ENCODE results near the gene STARD4. TPM values are rescaled to one million over a fixed set of nuclear protein-coding genes. Genes with fewer than 3 reads are reported as not detected.
A peak's percentile ranks its signal among the peaks of the same experiment; 100 is the strongest.

Gene STARD4
- 149 and 163 TPM in 2 replicates for total RNA-seq

- Mint-ChIP-seq H3K4me3 (peak within 1 kb of the TSS; percentile 88), H3K9me3 (no peaks in the 10 kb centered on the region), H3K36me3 (ENCODE audit: low read depth) (peaks cover 29% of the 10 kb centered on the region), H3K4me1 (ENCODE audit: low read depth) (peaks cover 61% of the 10 kb centered on the region), H3K27ac (peak within 1 kb of the TSS; percentile 99), H3K27me3 (ENCODE audit: insufficient read depth) (no peaks in the 10 kb centered on the region)
- intact Hi-C loops (cut with micrococcal nuclease), result loop anchor here (1.0 to 5.0 kb wide), 14 partner anchors 14 to 775 kb away; partner anchors contain the start of genes CAMK4, NREP, SLC25A46 and WDR36
- DNase-seq (ENCODE audit: low spot score), result peak; percentile 94
These were observed at the start of gene STARD4 for GRCh38 chr5:111512375-111513130. Gene STARD4, minus strand, starts transcription at chr5:111512535. Its CDS starts 5,102 bp downstream, at chr5:111507433.

GRCh38 chr5:111559680-111560079, 47.3 kb upstream of the STARD4 start:
- no peak for DNase-seq (ENCODE audit: low spot score)
- no peaks in the 10 kb centered on the region for H3K4me1 Mint-ChIP-seq (ENCODE audit: low read depth)
- intact Hi-C loops (cut with micrococcal nuclease), result loop anchor here (10.0 kb wide), 1 partner anchor 445 kb away; no protein-coding TSS in a partner anchor
- no peak overlapping the region for H3K4me3 Mint-ChIP-seq
- no peak overlapping the region for H3K27ac Mint-ChIP-seq
- no peaks in the 10 kb centered on the region for H3K9me3 Mint-ChIP-seq
- no peaks in the 10 kb centered on the region for H3K36me3 Mint-ChIP-seq (ENCODE audit: low read depth)
- peaks cover 12% of the 10 kb centered on the region for H3K27me3 Mint-ChIP-seq (ENCODE audit: insufficient read depth)

GRCh38 chr5:111557686-111558085, 45.4 kb upstream of the STARD4 start:
- peaks cover 15% of the 10 kb centered on the region for H3K4me1 Mint-ChIP-seq (ENCODE audit: low read depth)

GRCh38 chr5:111557111-111557510, 44.8 kb upstream of the STARD4 start:
- intact Hi-C loops (cut with micrococcal nuclease), result loop anchor here (10.0 kb wide), 1 partner anchor 448 kb away; no protein-coding TSS in a partner anchor
- peaks cover 4% of the 10 kb centered on the region for H3K36me3 Mint-ChIP-seq (ENCODE audit: low read depth)
- peaks cover 12% of the 10 kb centered on the region for H3K27me3 Mint-ChIP-seq (ENCODE audit: insufficient read depth)
- H3K27ac Mint-ChIP-seq, result no peak overlapping the region
- no peak for DNase-seq (ENCODE audit: low spot score)
- H3K9me3 Mint-ChIP-seq, result peaks cover 5% of the 10 kb centered on the region
- H3K4me3 Mint-ChIP-seq, result no peak overlapping the region
- H3K4me1 Mint-ChIP-seq (ENCODE audit: low read depth), result peaks cover 21% of the 10 kb centered on the region

More at GRCh38 chr5:111557686-111558085, 45.4 kb upstream of the STARD4 start:
- Mint-ChIP-seq H3K27me3 (ENCODE audit: insufficient read depth) (peaks cover 12% of the 10 kb centered on the region), H3K4me3 (no peak overlapping the region), H3K27ac (no peak overlapping the region), H3K9me3 (peaks cover 5% of the 10 kb centered on the region), H3K36me3 (ENCODE audit: low read depth) (peaks cover 4% of the 10 kb centered on the region)
- DNase-seq (ENCODE audit: low spot score), result no peak
- intact Hi-C loops (cut with micrococcal nuclease), result loop anchor here (10.0 kb wide), 1 partner anchor 447 kb away; no protein-coding TSS in a partner anchor

GRCh38 chr5:111556501-111556900, 44.2 kb upstream of the STARD4 start:
- no peak for DNase-seq (ENCODE audit: low spot score)
- intact Hi-C loops (cut with micrococcal nuclease), result loop anchor here (10.0 kb wide), 1 partner anchor 448 kb away; no protein-coding TSS in a partner anchor
- Mint-ChIP-seq H3K36me3 (ENCODE audit: low read depth) (peaks cover 4% of the 10 kb centered on the region), H3K4me1 (ENCODE audit: low read depth) (peaks cover 27% of the 10 kb centered on the region), H3K4me3 (no peak overlapping the region), H3K9me3 (peaks cover 5% of the 10 kb centered on the region), H3K27ac (no peak overlapping the region), H3K27me3 (ENCODE audit: insufficient read depth) (peaks cover 12% of the 10 kb centered on the region)

GRCh38 chr5:111555760-111556159, 43.4 kb upstream of the STARD4 start:
- no peak overlapping the region for H3K4me3 Mint-ChIP-seq
- intact Hi-C loops (cut with micrococcal nuclease), result loop anchor here (10.0 kb wide), 1 partner anchor 449 kb away; no protein-coding TSS in a partner anchor
- peaks cover 4% of the 10 kb centered on the region for H3K36me3 Mint-ChIP-seq (ENCODE audit: low read depth)
- peaks cover 5% of the 10 kb centered on the region for H3K9me3 Mint-ChIP-seq
- H3K27ac Mint-ChIP-seq, result no peak overlapping the region
- H3K4me1 Mint-ChIP-seq (ENCODE audit: low read depth), result peaks cover 34% of the 10 kb centered on the region
- no peak for DNase-seq (ENCODE audit: low spot score)
- peaks cover 12% of the 10 kb centered on the region for H3K27me3 Mint-ChIP-seq (ENCODE audit: insufficient read depth)

- Mint-ChIP-seq H3K4me3 (no peak overlapping the region), H3K27me3 (ENCODE audit: insufficient read depth) (peaks cover 2% of the 10 kb centered on the region), H3K9me3 (peaks cover 5% of the 10 kb centered on the region), H3K4me1 (ENCODE audit: low read depth) (peaks cover 43% of the 10 kb centered on the region), H3K27ac (no peak overlapping the region), H3K36me3 (ENCODE audit: low read depth) (peaks cover 4% of the 10 kb centered on the region)
- no peak for DNase-seq (ENCODE audit: low spot score)
- intact Hi-C loops (cut with micrococcal nuclease), result loop anchor here (10.0 kb wide), 1 partner anchor 451 kb away; no protein-coding TSS in a partner anchor
These were observed 41.5 kb upstream of the STARD4 start for GRCh38 chr5:111553868-111554267.

- Mint-ChIP-seq H3K27me3 (ENCODE audit: insufficient read depth) (peaks cover 2% of the 10 kb centered on the region), H3K9me3 (peaks cover 5% of the 10 kb centered on the region), H3K4me1 (ENCODE audit: low read depth) (peaks cover 43% of the 10 kb centered on the region), H3K4me3 (no peak overlapping the region), H3K36me3 (ENCODE audit: low read depth) (peaks cover 4% of the 10 kb centered on the region), H3K27ac (no peak overlapping the region)
- no peak for DNase-seq (ENCODE audit: low spot score)
- intact Hi-C loops (cut with micrococcal nuclease), result loop anchor here (10.0 kb wide), 1 partner anchor 452 kb away; no protein-coding TSS in a partner anchor
These were observed 40.6 kb upstream of the STARD4 start for GRCh38 chr5:111552896-111553295.

- H3K27me3 Mint-ChIP-seq (ENCODE audit: insufficient read depth), result no peaks in the 10 kb centered on the region
These were observed 40.2 kb upstream of the STARD4 start for GRCh38 chr5:111552492-111552891.

GRCh38 chr5:111551569-111552275, 39.4 kb upstream of the STARD4 start:
- Mint-ChIP-seq H3K9me3 (peaks cover 5% of the 10 kb centered on the region), H3K4me1 (ENCODE audit: low read depth) (peaks cover 43% of the 10 kb centered on the region), H3K27me3 (ENCODE audit: insufficient read depth) (no peaks in the 10 kb centered on the region), H3K4me3 (no peak overlapping the region), H3K36me3 (ENCODE audit: low read depth) (peaks cover 4% of the 10 kb centered on the region), H3K27ac (peak overlapping the region; percentile 45)
- DNase-seq (ENCODE audit: low spot score), result no peak
- intact Hi-C loops (cut with micrococcal nuclease), result loop anchor here (2.0 to 10.0 kb wide), 3 partner anchors 33 to 453 kb away; no protein-coding TSS in a partner anchor

More at GRCh38 chr5:111552492-111552891, 40.2 kb upstream of the STARD4 start:
- intact Hi-C loops (cut with micrococcal nuclease), result loop anchor here (10.0 kb wide), 1 partner anchor 452 kb away; no protein-coding TSS in a partner anchor
- Mint-ChIP-seq H3K27ac (no peak overlapping the region), H3K4me3 (no peak overlapping the region), H3K9me3 (peaks cover 5% of the 10 kb centered on the region), H3K36me3 (ENCODE audit: low read depth) (peaks cover 4% of the 10 kb centered on the region), H3K4me1 (ENCODE audit: low read depth) (peaks cover 43% of the 10 kb centered on the region)
- DNase-seq (ENCODE audit: low spot score), result no peak

GRCh38 chr5:111551161-111551560, 38.8 kb upstream of the STARD4 start:
- Mint-ChIP-seq H3K27ac (peak overlapping the region; percentile 45), H3K9me3 (peaks cover 5% of the 10 kb centered on the region), H3K4me3 (no peak overlapping the region)

GRCh38 chr5:111550282-111551020, 38.1 kb upstream of the STARD4 start:
- Mint-ChIP-seq H3K36me3 (ENCODE audit: low read depth) (peaks cover 4% of the 10 kb centered on the region), H3K4me1 (ENCODE audit: low read depth) (peaks cover 45% of the 10 kb centered on the region), H3K4me3 (no peak overlapping the region), H3K27ac (peak overlapping the region; percentile 40), H3K9me3 (peaks cover 5% of the 10 kb centered on the region), H3K27me3 (ENCODE audit: insufficient read depth) (peaks cover 3% of the 10 kb centered on the region)
- DNase-seq (ENCODE audit: low spot score), result peak; percentile 59
- intact Hi-C loops (cut with micrococcal nuclease), result loop anchor here (1.0 to 10.0 kb wide), 7 partner anchors 20 to 597 kb away; partner anchors contain the start of genes NREP and STARD4

More at GRCh38 chr5:111551161-111551560, 38.8 kb upstream of the STARD4 start:
- intact Hi-C loops (cut with micrococcal nuclease), result loop anchor here (2.0 to 10.0 kb wide), 3 partner anchors 34 to 454 kb away; no protein-coding TSS in a partner anchor
- peaks cover 4% of the 10 kb centered on the region for H3K36me3 Mint-ChIP-seq (ENCODE audit: low read depth)
- no peaks in the 10 kb centered on the region for H3K27me3 Mint-ChIP-seq (ENCODE audit: insufficient read depth)
- no peak for DNase-seq (ENCODE audit: low spot score)
- H3K4me1 Mint-ChIP-seq (ENCODE audit: low read depth), result peaks cover 43% of the 10 kb centered on the region
